Stimulated activated naive CD8-positive, alpha-beta T cell treated with anti-CD3 and anti-CD28 coated beads, Interleukin-15, Interleukin-2, amounts not matched to agents 100 ng/mL and 50 ng/mL, for 24 hours (primary cell): ENCODE data around the gene MYMK.

Experiments
- H3K27ac Mint-ChIP-seq: one replicate; pipeline ENCODE4 v1.8.0; 2021; ENCODE audit warnings: mild to moderate bottlenecking, mixed read lengths
- H3K27me3 Mint-ChIP-seq: one replicate; pipeline ENCODE4 v1.8.0; 2021; ENCODE audit warnings: mixed read lengths
- H3K36me3 Mint-ChIP-seq: one replicate; pipeline ENCODE4 v1.8.0; 2021; ENCODE audit warnings: low read depth, mixed read lengths
- H3K4me1 Mint-ChIP-seq: one replicate; pipeline ENCODE4 v1.8.0; 2021; ENCODE audit warnings: low read depth, mixed read lengths
- H3K4me3 Mint-ChIP-seq: one replicate; pipeline ENCODE4 v1.8.0; 2021; ENCODE audit warnings: mild to moderate bottlenecking, mixed read lengths
- H3K9me3 Mint-ChIP-seq: one replicate; pipeline ENCODE4 v1.8.0; 2021; ENCODE audit warnings: mixed read lengths

The MYMK gene

GRCh38 chr9:133470988-133471387 lies 53.8 kb downstream of the MYMK start:
- Mint-ChIP-seq H3K36me3 (no peaks in the 10 kb centered on the region), H3K27ac (no peak overlapping the region), H3K9me3 (no peaks in the 10 kb centered on the region), H3K27me3 (no peaks in the 10 kb centered on the region), H3K4me1 (no peaks in the 10 kb centered on the region), H3K4me3 (no peak overlapping the region)

- Mint-ChIP-seq H3K4me3 (no peak overlapping the region), H3K27ac (no peak overlapping the region), H3K9me3 (no peaks in the 10 kb centered on the region), H3K36me3 (no peaks in the 10 kb centered on the region), H3K4me1 (no peaks in the 10 kb centered on the region), H3K27me3 (no peaks in the 10 kb centered on the region)
Observed at GRCh38 chr9:133470427-133470924, 54.3 kb downstream of the MYMK start.

GRCh38 chr9:133468777-133469421 lies 55.9 kb downstream of the MYMK start:
- Mint-ChIP-seq H3K4me1 (no peaks in the 10 kb centered on the region), H3K27me3 (no peaks in the 10 kb centered on the region), H3K27ac (no peak overlapping the region), H3K36me3 (no peaks in the 10 kb centered on the region), H3K4me3 (no peak overlapping the region), H3K9me3 (no peaks in the 10 kb centered on the region)

DNA sequence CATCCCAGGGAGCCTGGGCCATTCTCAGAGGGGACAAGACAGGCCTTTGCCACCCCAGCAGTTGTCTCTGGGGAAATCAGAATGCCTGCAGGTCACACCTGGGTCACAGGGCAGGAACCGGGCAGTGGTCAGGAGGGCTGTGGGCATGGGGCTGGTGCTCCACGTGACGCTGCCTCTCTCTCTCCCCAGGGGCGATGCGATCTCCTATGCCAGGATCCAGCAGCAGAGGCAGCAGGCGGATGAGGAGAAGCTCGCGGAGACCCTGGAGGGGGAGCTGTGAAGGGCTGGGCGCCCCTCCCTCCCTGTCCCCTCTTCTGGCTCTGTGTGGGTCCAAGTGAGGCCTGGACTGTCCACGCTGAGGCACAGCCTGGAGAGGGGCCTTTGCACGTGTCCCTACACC lies 56.4 kb downstream of the MYMK start:
- no peaks in the 10 kb centered on the region for H3K36me3 Mint-ChIP-seq
- H3K9me3 Mint-ChIP-seq = no peaks in the 10 kb centered on the region
- H3K4me3 Mint-ChIP-seq = no peak overlapping the region
- no peaks in the 10 kb centered on the region for H3K27me3 Mint-ChIP-seq
- H3K27ac Mint-ChIP-seq = no peak overlapping the region
- H3K4me1 Mint-ChIP-seq = no peaks in the 10 kb centered on the region

GRCh38 chr9:133467101-133467500 lies 57.7 kb downstream of the MYMK start:
- Mint-ChIP-seq H3K4me1 (no peaks in the 10 kb centered on the region), H3K4me3 (no peak overlapping the region), H3K27me3 (no peaks in the 10 kb centered on the region), H3K27ac (no peak overlapping the region), H3K9me3 (no peaks in the 10 kb centered on the region), H3K36me3 (no peaks in the 10 kb centered on the region)

GRCh38 chr9:133465984-133466383 lies 58.8 kb downstream of the MYMK start:
- Mint-ChIP-seq H3K27me3 (no peaks in the 10 kb centered on the region), H3K4me1 (no peaks in the 10 kb centered on the region), H3K36me3 (no peaks in the 10 kb centered on the region), H3K9me3 (no peaks in the 10 kb centered on the region), H3K4me3 (no peak overlapping the region), H3K27ac (no peak overlapping the region)

GRCh38 chr9:133464638-133465037 lies 60.1 kb downstream of the MYMK start:
- peaks cover 6% of the 10 kb centered on the region for H3K4me1 Mint-ChIP-seq
- H3K4me3 Mint-ChIP-seq = no peak overlapping the region
- no peaks in the 10 kb centered on the region for H3K36me3 Mint-ChIP-seq
- no peaks in the 10 kb centered on the region for H3K9me3 Mint-ChIP-seq
- no peaks in the 10 kb centered on the region for H3K27me3 Mint-ChIP-seq
- H3K27ac Mint-ChIP-seq = no peak overlapping the region
